ENCODE measurements around the gene LSP1. TPM values are rescaled to one million over a fixed set of nuclear protein-coding genes. Genes with fewer than 3 reads are reported as not detected.

The LSP1 gene
- total and polyA plus RNA-seq, 2 of the 13 experiments (the other 11 are each of a cell fraction or from before 2014, with no cell fraction given) = 0.59 to 1.00 TPM

DNA sequence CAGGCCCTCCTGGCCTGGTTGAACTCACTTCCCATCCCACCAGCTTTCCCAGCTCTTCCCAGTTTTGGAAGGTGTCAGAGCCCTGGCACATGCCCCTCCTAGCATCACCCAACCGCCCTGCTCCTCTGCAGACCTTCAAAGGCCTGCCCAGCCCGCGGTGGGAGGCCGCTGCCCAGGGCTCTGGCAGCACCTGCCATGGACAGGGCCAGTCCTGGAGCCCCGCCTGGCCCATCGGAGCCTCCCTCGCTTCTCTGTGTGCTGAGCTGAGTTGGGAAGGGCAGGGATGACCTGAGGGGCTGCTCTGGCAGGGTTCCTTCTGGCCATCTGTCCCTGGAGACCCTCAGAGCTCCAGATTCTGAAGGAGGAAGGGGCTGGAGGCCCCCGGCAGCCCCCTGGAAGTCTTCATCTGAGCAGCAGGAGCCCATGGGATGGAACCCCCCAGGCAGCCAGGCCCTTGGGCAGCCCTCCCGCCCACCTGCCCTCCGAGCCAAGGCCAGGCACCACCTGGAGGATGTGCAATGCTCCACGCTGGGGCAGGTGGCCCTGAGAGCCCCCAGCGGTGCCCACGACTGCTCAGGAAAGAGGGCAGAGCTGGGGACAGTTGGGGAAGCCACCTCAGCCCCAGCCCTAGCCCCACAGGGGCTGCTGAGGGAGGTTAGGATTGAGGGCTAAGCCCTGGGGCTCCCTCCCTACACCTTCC lies 3.6 kb downstream of the LSP1 start (continued):
- TF ChIP-seq, protein P1, sequence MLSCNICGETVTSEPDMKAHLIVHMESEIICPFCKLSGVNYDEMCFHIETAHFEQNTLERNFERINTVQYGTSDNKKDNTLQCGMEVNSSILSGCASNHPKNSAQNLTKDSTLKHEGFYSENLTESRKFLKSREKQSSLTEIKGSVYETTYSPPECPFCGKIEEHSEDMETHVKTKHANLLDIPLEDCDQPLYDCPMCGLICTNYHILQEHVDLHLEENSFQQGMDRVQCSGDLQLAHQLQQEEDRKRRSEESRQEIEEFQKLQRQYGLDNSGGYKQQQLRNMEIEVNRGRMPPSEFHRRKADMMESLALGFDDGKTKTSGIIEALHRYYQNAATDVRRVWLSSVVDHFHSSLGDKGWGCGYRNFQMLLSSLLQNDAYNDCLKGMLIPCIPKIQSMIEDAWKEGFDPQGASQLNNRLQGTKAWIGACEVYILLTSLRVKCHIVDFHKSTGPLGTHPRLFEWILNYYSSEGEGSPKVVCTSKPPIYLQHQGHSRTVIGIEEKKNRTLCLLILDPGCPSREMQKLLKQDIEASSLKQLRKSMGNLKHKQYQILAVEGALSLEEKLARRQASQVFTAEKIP (CRISPR knock-in tag; IDR thresholded peaks at IDR 0.05; ENCODE audit: borderline replicate concordance) = no peak
- TF ChIP-seq NFYC (CRISPR knock-in tag; IDR thresholded peaks at IDR 0.05) (no peak), ZNF556 (CRISPR knock-in tag; IDR thresholded peaks at IDR 0.05; ENCODE audit: borderline replicate concordance) (no peak), FOSL2 (CRISPR knock-in tag; IDR thresholded peaks at IDR 0.05) (no peak), ZSCAN9 (CRISPR knock-in tag; IDR thresholded peaks at IDR 0.05; ENCODE audit: borderline replicate concordance) (no peak), ZNF691 (CRISPR knock-in tag; IDR thresholded peaks at IDR 0.05; ENCODE audit: borderline replicate concordance, low read depth) (no peak)

DNA sequence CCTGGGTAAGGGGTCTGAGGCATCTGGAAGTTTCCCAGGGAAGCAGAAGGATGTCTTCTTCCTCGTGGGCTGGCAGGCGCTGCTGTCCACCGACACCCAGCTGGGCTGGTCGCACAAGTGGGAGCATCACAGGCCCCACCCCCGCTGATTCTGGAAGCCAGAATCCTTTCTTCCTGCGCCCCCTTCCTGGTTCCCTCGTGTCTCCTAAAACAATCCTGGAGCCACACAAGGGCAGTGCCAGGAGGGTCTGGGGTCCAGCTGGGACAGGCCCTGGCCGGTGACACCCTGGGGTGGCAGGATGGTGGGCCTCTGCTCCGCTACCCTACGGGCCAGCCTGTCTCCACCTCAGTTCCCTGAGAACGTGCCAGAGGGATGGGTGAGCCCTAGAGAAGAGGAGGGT lies 4.2 kb downstream of the LSP1 start:
- H4K20me1 ChIP-seq (ENCODE audit: insufficient read depth, low read length) = no peaks in the 10 kb centered on the region
- TF ChIP-seq JARID2 (CRISPR knock-in tag; IDR thresholded peaks at IDR 0.05; ENCODE audit: insufficient replicate concordance) (no peak), KLF16 (CRISPR knock-in tag; IDR thresholded peaks at IDR 0.05) (no peak), MEIS1 (CRISPR knock-in tag; IDR thresholded peaks at IDR 0.05; ENCODE audit: borderline replicate concordance) (no peak), AKAP8 (CRISPR knock-in tag; IDR thresholded peaks at IDR 0.05) (no peak)
- no peak overlapping the region for H3K27ac ChIP-seq (ENCODE audit: extremely low read length, insufficient read depth, low read length)
- DNase-seq (ENCODE audit: low spot score) = no peak
- ChIA-PET CTCF (ENCODE audit: low intra/inter-chr PET ratio, low total read pairs) (no interaction called here), POLR2A (no interaction called here)
- no peak overlapping the region for H3K9ac ChIP-seq (ENCODE audit: insufficient read depth, low read depth, low read length)
- in situ Hi-C loops (cut with HindIII; ENCODE audit: extremely low pct_ligation_motif_present, low pct_unique_long_range_greater_than_20kb) (no loop called here), intact Hi-C loops (cut with micrococcal nuclease; ENCODE audit: unreplicated experiment) (no loop called here)
- no peak overlapping the region for H2AFZ ChIP-seq (ENCODE audit: low read length)
- peaks cover 15 to 64% of the 10 kb centered on the region in 2 experiments for H3K27me3 ChIP-seq (ENCODE audit: control insufficient read depth in 1 of 2, insufficient read depth in 2 of 2, low read length in 2 of 2)
- no peaks in the 10 kb centered on the region for H3K36me3 ChIP-seq (replicated peaks in 1 of 2; ENCODE audit: control insufficient read depth in 1 of 2, insufficient read depth in 2 of 2, low read length in 2 of 2)
- no peaks in the 10 kb centered on the region for H3K4me1 ChIP-seq (ENCODE audit: insufficient read depth, low read length)
- no peak overlapping the region for H3K4me2 ChIP-seq (ENCODE audit: low read depth, low read length)
- H3K4me3 ChIP-seq (replicated peaks in 1 of 3; ENCODE audit: insufficient read depth in 1 of 3, low read depth in 2 of 3, low read length in 3 of 3) = no peak overlapping the region
- no peak for ATAC-seq
- H3K79me2 ChIP-seq (ENCODE audit: insufficient read depth, low read length) = no peaks in the 10 kb centered on the region
- no peak for FAIRE-seq
- H3K9me3 ChIP-seq (ENCODE audit: low read length) = no peaks in the 10 kb centered on the region
- 0% methylated on average over 2 of the region's 11 CpGs for WGBS (ENCODE audit: low lambda C conversion rate)
- no TSS peak for BruUV-seq (replicated peaks)

Measured in HepG2 (cell line).